Gastrocnemius medialis (tissue), 4 donors: ENCODE data around the gene RAB41. TPM values are rescaled to one million over a fixed set of nuclear protein-coding genes. Genes with fewer than 3 reads are reported as not detected.
"Not testable (repeated sequence)": the region's sequence is repeated elsewhere in the genome, so short reads cannot be mapped to it uniquely, and the experiment has no call there.

Experiments
- ATAC-seq, 2 donors: fragments of 150-250 bp; one replicate each; pipeline ENCODE4 v1.9.1; 2016
- DNase-seq, 2 donors: peaks; one replicate each; pipeline ENCODE4 v3.0.0-alpha.2; 2019
- H3K27ac ChIP-seq, 4 donors: fragments of 200-600 bp; sonication (generic); 1 replicate in 1 of 4; 2 replicates in 3 of 4; pipeline ENCODE4 v1.5.1; 2016 to 2018; ENCODE audit warnings: mild to moderate bottlenecking in 2 of 4, moderate library complexity in 1 of 4
- H3K27me3 ChIP-seq, 3 donors: fragments of 200-600 bp; sonication (generic) in 2 of 3; 1 replicate in 1 of 3; 2 replicates in 2 of 3; pipeline versions ENCODE4 v1.5.1 to v1.6.0; 2016 to 2019; ENCODE audit warnings: mild to moderate bottlenecking in 1 of 3, moderate library complexity in 1 of 3
- H3K36me3 ChIP-seq, 2 donors: fragments of 200-600 bp; sonication (generic) in 1 of 2; one replicate each; pipeline ENCODE4 v1.5.1; 2017 to 2018
- H3K4me1 ChIP-seq, 2 donors: fragments of 200-600 bp; sonication (generic) in 1 of 2; one replicate each; pipeline ENCODE4 v1.5.1; 2016 to 2017; ENCODE audit warnings: mild to moderate bottlenecking in 2 of 2
- H3K4me3 ChIP-seq, 4 donors: fragments of 200-600 bp; sonication (generic) in 3 of 4; 1 replicate in 1 of 4; 2 replicates in 3 of 4; pipeline ENCODE4 v1.5.1; 2016 to 2019; ENCODE audit warnings: mild to moderate bottlenecking in 2 of 4
- H3K9me3 ChIP-seq, 3 donors: fragments of 200-600 bp; sonication (generic) in 2 of 3; 1 replicate in 1 of 3; 2 replicates in 2 of 3; pipeline ENCODE4 v1.5.1; 2016 to 2019
- CTCF ChIP-seq, 5 experiments: fragments of 450-650 bp in 3 of 5; fragments of 200-600 bp in 2 of 5; sonication (generic) in 2 of 5; IDR thresholded peaks in 4 of 5; conservative IDR thresholded peaks in 1 of 5; 1 replicate in 4 of 5; 2 replicates in 1 of 5; pipeline ENCODE4 v1.5.1; 2016 to 2019; ENCODE audit warnings: antibody characterized with exemption in 5 of 5, mild to moderate bottlenecking in 3 of 5, moderate library complexity in 3 of 5
- POLR2A ChIP-seq, 2 donors: fragments of 450-650 bp; IDR thresholded peaks; one replicate each; pipeline ENCODE4 v1.6.1; 2017; ENCODE audit warnings: antibody characterized with exemption in 2 of 2, mild to moderate bottlenecking in 2 of 2, moderate library complexity in 2 of 2
- in situ Hi-C, 4 donors: fragments of 200-750 bp; cut with MboI; loops; one replicate each; pipeline versions ENCODE4 v1.15.0 to v1.8.0; 2017; ENCODE audit warnings: low sequenced_read_pairs in 4 of 4
- intact Hi-C: fragments of 100-400 bp; cut with DNase I; formaldehyde crosslinking; loops from one replicate; pipeline ENCODE4 v1.15.1; 2023; ENCODE audit warnings: low total_unique reads
- total RNA-seq, 4 donors: library from RNA; depleted of rRNA; stranded (reverse); fragments of >200 nt; gene quantifications; one replicate each; pipeline versions ENCODE4 v1.1.0 to v1.2.3, GENCODE V29; 2016

RAB41 gene
- total RNA-seq, 4 donors from 2014 or later: not detected

- in situ Hi-C loops (no loop called here), intact Hi-C loops (no loop called here)
- H3K4me1 ChIP-seq: no peaks in the 10 kb centered on the region
- no peaks in the 10 kb centered on the region for H3K9me3 ChIP-seq
- H3K27ac ChIP-seq: no peak overlapping the region
- H3K27me3 ChIP-seq: no peaks in the 10 kb centered on the region
- no peak for TF ChIP-seq POLR2A (IDR thresholded peaks at IDR 0.05)
- no peak for TF ChIP-seq CTCF (IDR thresholded peaks at IDR 0.05 in 4 of 5, conservative IDR thresholded peaks at IDR 0.05 in 1 of 5)
- no peaks in the 10 kb centered on the region for H3K36me3 ChIP-seq
- no peak for ATAC-seq
- no peak for DNase-seq
- no peak overlapping the region for H3K4me3 ChIP-seq
Measured at GRCh38 chrX:70262952-70263567, 18.9 kb upstream of the RAB41 start.

DNA sequence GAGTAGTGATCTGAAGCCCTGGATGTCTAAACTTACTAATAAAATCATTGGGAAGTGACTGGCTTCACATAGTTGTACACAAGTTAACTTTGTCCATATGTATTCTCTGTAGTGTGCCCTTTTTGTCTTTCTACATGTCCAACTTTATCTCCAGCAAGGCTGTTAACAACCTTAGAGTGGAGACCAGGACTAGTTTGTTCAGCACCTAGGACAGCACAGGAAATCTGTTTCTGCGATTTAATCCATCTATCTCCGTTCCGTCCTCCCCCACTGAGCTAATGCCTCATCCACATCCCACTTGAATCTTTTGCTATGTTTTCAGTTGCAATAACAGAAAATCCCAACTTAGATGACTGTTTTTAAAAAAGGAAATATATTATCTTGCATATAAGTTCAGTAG, 17.2 kb upstream of the RAB41 start:
- no peak for ATAC-seq
- no peak for DNase-seq
- Histone ChIP-seq H3K4me1 (no peaks in the 10 kb centered on the region), H3K27me3 (no peaks in the 10 kb centered on the region), H3K27ac (no peak overlapping the region), H3K4me3 (no peak overlapping the region), H3K36me3 (no peaks in the 10 kb centered on the region), H3K9me3 (no peaks in the 10 kb centered on the region)
- intact Hi-C loops: no loop called here
- in situ Hi-C loops: no loop called here
- TF ChIP-seq CTCF (IDR thresholded peaks at IDR 0.05 in 4 of 5, conservative IDR thresholded peaks at IDR 0.05 in 1 of 5): no peak
- no peak for TF ChIP-seq POLR2A (IDR thresholded peaks at IDR 0.05)

GRCh38 chrX:70268034-70268433, 13.9 kb upstream of the RAB41 start, which contains the start of gene ARR3:
Gene ARR3, plus strand, starts transcription at chrX:70268334. Its CDS starts 1,052 bp downstream, at chrX:70269386.
- ATAC-seq: no peak
- no peak for TF ChIP-seq CTCF (IDR thresholded peaks at IDR 0.05 in 4 of 5, conservative IDR thresholded peaks at IDR 0.05 in 1 of 5)
- TF ChIP-seq POLR2A (IDR thresholded peaks at IDR 0.05): no peak
- in situ Hi-C loops (no loop called here), intact Hi-C loops (no loop called here)
- no peaks in the 10 kb centered on the region for H3K27me3 ChIP-seq
- H3K4me3 ChIP-seq: no peak within 1 kb of the TSS
- H3K4me1 ChIP-seq: no peaks in the 10 kb centered on the region
- H3K9me3 ChIP-seq: no peaks in the 10 kb centered on the region
- H3K36me3 ChIP-seq: no peaks in the 10 kb centered on the region
- H3K27ac ChIP-seq: no peak within 1 kb of the TSS
- no peak for DNase-seq

GRCh38 chrX:70274029-70274428, 7.9 kb upstream of the RAB41 start:
- H3K27me3 ChIP-seq, H3K4me3 ChIP-seq, DNase-seq, H3K4me1 ChIP-seq, ATAC-seq, H3K9me3 ChIP-seq, H3K27ac ChIP-seq, in situ Hi-C loops, intact Hi-C loops, H3K36me3 ChIP-seq: not testable (repeated sequence)

DNA sequence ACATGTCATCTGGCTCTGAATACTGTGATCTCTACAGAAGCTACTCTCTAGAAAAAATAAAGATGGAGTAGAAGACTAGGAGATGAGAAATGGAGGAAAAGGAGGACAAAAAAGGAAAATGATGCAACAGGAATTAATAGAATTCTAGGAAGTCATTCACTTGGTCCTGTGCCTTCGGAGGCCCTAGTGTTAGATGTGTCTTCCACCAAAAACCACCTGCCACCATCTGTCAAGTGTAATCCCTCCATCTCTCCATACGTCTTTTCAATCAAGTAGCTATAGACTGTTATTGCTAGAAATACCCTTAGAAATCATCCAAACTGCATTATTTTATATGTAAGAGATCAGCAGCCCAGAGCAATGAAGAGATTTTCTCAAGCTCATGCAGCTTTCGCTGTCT, 2.9 kb upstream of the RAB41 start:
- intact Hi-C loops: no loop called here
- Histone ChIP-seq H3K27ac (no peak overlapping the region), H3K27me3 (no peaks in the 10 kb centered on the region), H3K9me3 (no peaks in the 10 kb centered on the region), H3K4me3 (no peak overlapping the region), H3K4me1 (no peaks in the 10 kb centered on the region), H3K36me3 (no peaks in the 10 kb centered on the region)
- in situ Hi-C loops: no loop called here
- TF ChIP-seq CTCF (IDR thresholded peaks at IDR 0.05 in 4 of 5, conservative IDR thresholded peaks at IDR 0.05 in 1 of 5) (no peak), POLR2A (IDR thresholded peaks at IDR 0.05) (no peak)
- no peak for DNase-seq
- no peak for ATAC-seq
